BJ (cell line): ENCODE data around the gene RDH5. TPM values are rescaled to one million over a fixed set of nuclear protein-coding genes. Genes with fewer than 3 reads are reported as not detected.

Experiments
- CTCF ChIA-PET: fragments of 350-600 bp; formaldehyde crosslinking; extraction: SDS; loops from one replicate; lab custom pipeline; 2021; ENCODE audit warnings: antibody characterized with exemption, inconsistent platforms; lab: Yijun Ruan, JAX
- POLR2A ChIA-PET: fragments of 300-600 bp; sonication (Branson Sonifier 250); formaldehyde crosslinking; extraction: SDS; loops from one replicate; lab custom pipeline; 2021; ENCODE audit warnings: antibody characterized with exemption; lab: Charles Lee
- DNase-seq: peaks from one replicate; pipeline ENCODE4 v3.0.0-alpha.2; 2011; ENCODE audit warnings: low read depth
- H3K27me3 ChIP-seq: 2 replicates; pipeline ENCODE4 v1.6.0; 2011; ENCODE audit warnings: low read length; ENCODE audit not compliant: control insufficient read depth, insufficient read depth
- H3K36me3 ChIP-seq: 2 replicates; pipeline ENCODE4 v1.5.1; 2011; ENCODE audit warnings: low read length; ENCODE audit not compliant: control insufficient read depth, insufficient read depth
- H3K4me3 ChIP-seq: 2 replicates; pipeline ENCODE4 v1.5.1; 2011; ENCODE audit warnings: low read depth, mild to moderate bottlenecking, control low read depth, low read length
- CTCF ChIP-seq: IDR thresholded peaks from 2 replicates; pipeline ENCODE4 v1.5.1; 2011; ENCODE audit warnings: low read depth, mild to moderate bottlenecking, control low read depth, inconsistent platforms, low read length, moderate library complexity; ENCODE audit not compliant: insufficient read depth
- polyA plus RNA-seq: library from polyadenylated mRNA; depleted of rRNA; stranded (reverse); fragments of >200 nt; gene quantifications from 2 replicates; pipeline ENCODE4 v1.2.3, GENCODE V29; 2011

RDH5 gene
- polyA plus RNA-seq, 1 experiment, result 6.2 TPM

- H3K27me3 ChIP-seq, result 0 out of 2 replicates have a peak, but pooled peaks cover 2% of the 10 kb centered on the region
- no peak overlapping the region for H3K4me3 ChIP-seq
- ChIA-PET CTCF (interaction anchor here (1.2 to 1.8 kb wide), 4 partner anchors 9 to 33 kb away, joined by 4 to 13 read pairs (median 4); a partner anchor contains a TSS), POLR2A (no interaction called here)
- H3K36me3 ChIP-seq, result no peaks in the 10 kb centered on the region
- TF ChIP-seq CTCF, result no peak
- no peak for DNase-seq
Observed at GRCh38 chr12:55704824-55705718, 15.1 kb upstream of the RDH5 start.

GRCh38 chr12:55705782-55706402 lies 14.3 kb upstream of the RDH5 start:
- DNase-seq, result no peak
- Histone ChIP-seq H3K4me3 (no peak overlapping the region), H3K36me3 (no peaks in the 10 kb centered on the region), H3K27me3 (0 out of 2 replicates have a peak, but pooled peaks cover 2% of the 10 kb centered on the region)
- TF ChIP-seq CTCF, result peak; percentile 35
- CTCF ChIA-PET, result interaction anchor here (0.8 to 2.2 kb wide), 8 partner anchors 8 to 49 kb away, joined by 3 to 13 read pairs (median 4); a partner anchor contains a TSS
- POLR2A ChIA-PET, result no interaction called here

GRCh38 chr12:55706568-55707218 lies 13.5 kb upstream of the RDH5 start:
- ChIA-PET CTCF (interaction anchor here (0.8 to 2.2 kb wide), 9 partner anchors 9 to 50 kb away, joined by 3 to 13 read pairs (median 4); a partner anchor contains a TSS), POLR2A (no interaction called here)
- no peak for DNase-seq
- TF ChIP-seq CTCF, result no peak
- H3K4me3 ChIP-seq, result peak overlapping the region; percentile 62; the same call in 1 of the 2 replicates
- H3K27me3 ChIP-seq, result 0 out of 2 replicates have a peak, but pooled peaks cover 2% of the 10 kb centered on the region
- no peaks in the 10 kb centered on the region for H3K36me3 ChIP-seq

DNA sequence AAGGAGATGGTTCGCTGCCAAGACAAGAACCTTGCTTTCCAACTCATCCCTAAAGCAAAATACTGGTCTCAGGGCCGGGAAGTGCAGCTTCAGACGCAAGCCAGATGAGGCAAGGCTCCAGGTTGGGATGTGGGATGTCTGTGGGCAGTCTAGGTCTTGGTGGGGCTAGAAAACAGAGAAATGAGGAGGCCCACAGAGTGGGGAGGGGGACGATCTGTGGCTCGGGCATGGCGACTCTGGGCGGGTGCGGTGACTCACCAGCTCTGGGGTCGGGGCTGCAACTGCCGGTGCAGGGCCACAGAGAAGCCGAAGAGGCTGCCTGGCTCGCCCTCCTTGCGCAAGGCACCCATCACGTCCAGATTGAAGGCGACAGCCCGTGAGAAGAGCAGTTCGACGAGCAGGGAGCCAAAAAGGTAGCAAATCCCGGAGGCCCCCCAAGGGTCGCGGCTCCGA lies 12.9 kb upstream of the RDH5 start:
- ChIA-PET POLR2A (interaction anchor here (0.6 kb wide), 1 partner anchor 16 kb away, joined by 3 read pairs; no protein-coding TSS in a partner anchor), CTCF (interaction anchor here (1.6 to 2.2 kb wide), 4 partner anchors 11 to 50 kb away, joined by 3 to 13 read pairs (median 4); no protein-coding TSS in a partner anchor)
- 0 out of 2 replicates have a peak, but pooled peaks cover 2% of the 10 kb centered on the region for H3K27me3 ChIP-seq
- no peak for DNase-seq
- H3K36me3 ChIP-seq, result no peaks in the 10 kb centered on the region
- TF ChIP-seq CTCF, result no peak
- H3K4me3 ChIP-seq, result peak overlapping the region; percentile 62
